HepG2 (cell line): ENCODE results near the gene SIK3. TPM values are rescaled to one million over a fixed set of nuclear protein-coding genes. Genes with fewer than 3 reads are reported as not detected.

ENCODE experiments used
- ELF4 ChIP-seq: sonication (generic); formaldehyde crosslinking; IDR thresholded peaks from 2 replicates; pipeline ENCODE4 v1.5.0; 2020; ENCODE audit warnings: missing genetic modification reagents, mild to moderate bottlenecking, moderate library complexity, borderline replicate concordance
- IRX3 ChIP-seq: sonication (generic); formaldehyde crosslinking; IDR thresholded peaks from 2 replicates; pipeline ENCODE4 v1.8.1; 2023; ENCODE audit warnings: mild to moderate bottlenecking, low read depth, missing genetic modification reagents, borderline replicate concordance
- ISL2 ChIP-seq: sonication (generic); formaldehyde crosslinking; IDR thresholded peaks from 2 replicates; pipeline ENCODE4 v1.5.0; 2020; ENCODE audit warnings: missing genetic modification reagents
- KLF9 ChIP-seq: IDR thresholded peaks from 2 replicates; pipeline ENCODE4 v1.6.1; 2016; ENCODE audit warnings: low read depth
- PAX8 ChIP-seq: sonication (generic); formaldehyde crosslinking; IDR thresholded peaks from 2 replicates; pipeline ENCODE4 v1.8.0; 2022; ENCODE audit warnings: mild to moderate bottlenecking, missing genetic modification reagents, borderline replicate concordance
- SRSF1 ChIP-seq: fragments of 200-400 bp; formaldehyde crosslinking; optimal IDR thresholded peaks from 2 replicates; pipeline ENCODE3; 2017; ENCODE audit warnings: mild to moderate bottlenecking, low read depth, low read length, moderate library complexity
- TMF1 ChIP-seq: sonication (generic); formaldehyde crosslinking; IDR thresholded peaks from 2 replicates; pipeline ENCODE4 v1.8.1; 2022; ENCODE audit warnings: low read depth, missing genetic modification reagents
- ZBTB20 ChIP-seq: sonication (generic); formaldehyde crosslinking; IDR thresholded peaks from 2 replicates; pipeline ENCODE4 v1.8.1; 2023; ENCODE audit warnings: missing genetic modification reagents, low read depth, mild to moderate bottlenecking, borderline replicate concordance
- ZFY ChIP-seq: sonication (generic); formaldehyde crosslinking; IDR thresholded peaks from 2 replicates; pipeline ENCODE4 v1.4.0; 2020; ENCODE audit warnings: missing genetic modification reagents
- ZNF232 ChIP-seq: sonication (generic); formaldehyde crosslinking; IDR thresholded peaks from 2 replicates; pipeline ENCODE4 v1.4.0; 2020; ENCODE audit warnings: missing genetic modification reagents, borderline replicate concordance
- ZNF768 ChIP-seq: sonication (generic); formaldehyde crosslinking; IDR thresholded peaks from 2 replicates; pipeline ENCODE4 v1.4.0; 2020; ENCODE audit warnings: missing genetic modification reagents
- ZSCAN31 ChIP-seq: sonication (generic); formaldehyde crosslinking; IDR thresholded peaks from 2 replicates; pipeline ENCODE4 v1.5.0; 2020; ENCODE audit warnings: low read depth, mild to moderate bottlenecking, missing genetic modification reagents
- polyA plus RNA-seq, 8 experiments: library from polyadenylated mRNA; depleted of rRNA in 3 of 8; stranded (reverse) in 7 of 8; unstranded in 1 of 8; fragments of >200 nt; fragmentation: Illumina TruSeq in 4 of 8; extraction: Trizol in 4 of 8; gene quantifications; 2 replicates each; pipeline versions ENCODE4 v1.2.1 to v1.2.3, GENCODE V29; 2011 to 2016; ENCODE audit warnings: low read depth in 4 of 8, missing spikeins in 1 of 8, mixed read lengths in 1 of 8; ENCODE audit not compliant: insufficient read depth in 1 of 8
- total RNA-seq, 5 experiments: library from RNA; depleted of rRNA; stranded (reverse); fragments of >200 nt; fragmentation: Illumina TruSeq; extraction: Trizol; gene quantifications; 2 replicates each; pipeline ENCODE4 v1.2.3, GENCODE V29; 2016; ENCODE audit warnings: low read depth in 1 of 5
- TF ChIP-seq, protein P1 (sequence below): sonication (generic); formaldehyde crosslinking; IDR thresholded peaks from 2 replicates; pipeline ENCODE4 v1.4.0; 2020; ENCODE audit warnings: missing genetic modification reagents, mild to moderate bottlenecking, borderline replicate concordance
- TF ChIP-seq, protein P2 (sequence below): sonication (generic); formaldehyde crosslinking; IDR thresholded peaks from 2 replicates; pipeline ENCODE4 v1.4.0; 2020; ENCODE audit warnings: missing genetic modification reagents
- TF ChIP-seq, protein P3 (sequence below): sonication (generic); formaldehyde crosslinking; IDR thresholded peaks from 2 replicates; pipeline ENCODE4 v1.5.1; 2020; ENCODE audit warnings: missing genetic modification reagents, mild to moderate bottlenecking, borderline replicate concordance

SIK3 gene
- total and polyA plus RNA-seq, 2 of the 13 experiments (the other 11 are each of a cell fraction or from before 2014, with no cell fraction given): 5.7 to 9.8 TPM

- TF ChIP-seq ZNF232 (CRISPR knock-in tag): no peak
- TF ChIP-seq ZFY (CRISPR knock-in tag): peak; percentile 11; the same call in 1 of the 2 replicates
- TF ChIP-seq, protein P1, sequence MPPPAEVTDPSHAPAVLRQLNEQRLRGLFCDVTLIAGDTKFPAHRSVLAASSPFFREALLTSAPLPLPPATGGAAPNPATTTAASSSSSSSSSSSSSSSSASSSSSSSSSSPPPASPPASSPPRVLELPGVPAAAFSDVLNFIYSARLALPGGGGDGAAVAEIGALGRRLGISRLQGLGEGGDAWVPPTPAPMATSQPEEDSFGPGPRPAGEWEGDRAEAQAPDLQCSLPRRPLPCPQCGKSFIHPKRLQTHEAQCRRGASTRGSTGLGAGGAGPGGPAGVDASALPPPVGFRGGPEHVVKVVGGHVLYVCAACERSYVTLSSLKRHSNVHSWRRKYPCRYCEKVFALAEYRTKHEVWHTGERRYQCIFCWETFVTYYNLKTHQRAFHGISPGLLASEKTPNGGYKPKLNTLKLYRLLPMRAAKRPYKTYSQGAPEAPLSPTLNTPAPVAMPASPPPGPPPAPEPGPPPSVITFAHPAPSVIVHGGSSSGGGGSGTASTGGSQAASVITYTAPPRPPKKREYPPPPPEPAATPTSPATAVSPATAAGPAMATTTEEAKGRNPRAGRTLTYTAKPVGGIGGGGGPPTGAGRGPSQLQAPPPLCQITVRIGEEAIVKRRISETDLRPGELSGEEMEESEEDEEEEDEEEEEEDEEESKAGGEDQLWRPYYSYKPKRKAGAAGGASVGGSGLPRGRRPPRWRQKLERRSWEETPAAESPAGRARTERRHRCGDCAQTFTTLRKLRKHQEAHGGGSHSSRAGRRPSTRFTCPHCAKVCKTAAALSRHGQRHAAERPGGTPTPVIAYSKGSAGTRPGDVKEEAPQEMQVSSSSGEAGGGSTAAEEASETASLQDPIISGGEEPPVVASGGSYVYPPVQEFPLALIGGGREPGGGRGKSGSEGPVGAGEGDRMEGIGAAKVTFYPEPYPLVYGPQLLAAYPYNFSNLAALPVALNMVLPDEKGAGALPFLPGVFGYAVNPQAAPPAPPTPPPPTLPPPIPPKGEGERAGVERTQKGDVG (CRISPR knock-in tag): 0 out of 2 replicates have a peak, but pooled peaks have one; percentile 30
- TF ChIP-seq ZBTB20 (CRISPR knock-in tag): peak; percentile 37; the same call in 1 of the 2 replicates
- TF ChIP-seq ELF4: 0 out of 2 replicates have a peak, but pooled peaks have one; percentile 49
- peak; percentile 79 for TF ChIP-seq ZNF768
- no peak for TF ChIP-seq KLF9 (CRISPR knock-in tag)
- TF ChIP-seq ZSCAN31: peak; percentile 22; the same call in 1 of the 2 replicates
- no peak for TF ChIP-seq ISL2 (CRISPR knock-in tag)
- TF ChIP-seq TMF1 (CRISPR knock-in tag): peak; percentile 4; the same call in 1 of the 2 replicates
- TF ChIP-seq, protein P2, sequence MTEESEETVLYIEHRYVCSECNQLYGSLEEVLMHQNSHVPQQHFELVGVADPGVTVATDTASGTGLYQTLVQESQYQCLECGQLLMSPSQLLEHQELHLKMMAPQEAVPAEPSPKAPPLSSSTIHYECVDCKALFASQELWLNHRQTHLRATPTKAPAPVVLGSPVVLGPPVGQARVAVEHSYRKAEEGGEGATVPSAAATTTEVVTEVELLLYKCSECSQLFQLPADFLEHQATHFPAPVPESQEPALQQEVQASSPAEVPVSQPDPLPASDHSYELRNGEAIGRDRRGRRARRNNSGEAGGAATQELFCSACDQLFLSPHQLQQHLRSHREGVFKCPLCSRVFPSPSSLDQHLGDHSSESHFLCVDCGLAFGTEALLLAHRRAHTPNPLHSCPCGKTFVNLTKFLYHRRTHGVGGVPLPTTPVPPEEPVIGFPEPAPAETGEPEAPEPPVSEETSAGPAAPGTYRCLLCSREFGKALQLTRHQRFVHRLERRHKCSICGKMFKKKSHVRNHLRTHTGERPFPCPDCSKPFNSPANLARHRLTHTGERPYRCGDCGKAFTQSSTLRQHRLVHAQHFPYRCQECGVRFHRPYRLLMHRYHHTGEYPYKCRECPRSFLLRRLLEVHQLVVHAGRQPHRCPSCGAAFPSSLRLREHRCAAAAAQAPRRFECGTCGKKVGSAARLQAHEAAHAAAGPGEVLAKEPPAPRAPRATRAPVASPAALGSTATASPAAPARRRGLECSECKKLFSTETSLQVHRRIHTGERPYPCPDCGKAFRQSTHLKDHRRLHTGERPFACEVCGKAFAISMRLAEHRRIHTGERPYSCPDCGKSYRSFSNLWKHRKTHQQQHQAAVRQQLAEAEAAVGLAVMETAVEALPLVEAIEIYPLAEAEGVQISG (CRISPR knock-in tag): peak; percentile 18; the same call in 1 of the 2 replicates
- TF ChIP-seq IRX3: peak; percentile 51; the same call in 1 of the 2 replicates
- 0 out of 2 replicates have a peak, but pooled peaks have one; percentile 53 for TF ChIP-seq PAX8 (CRISPR knock-in tag)
- TF ChIP-seq SRSF1: peak; percentile 36
- TF ChIP-seq, protein P3, sequence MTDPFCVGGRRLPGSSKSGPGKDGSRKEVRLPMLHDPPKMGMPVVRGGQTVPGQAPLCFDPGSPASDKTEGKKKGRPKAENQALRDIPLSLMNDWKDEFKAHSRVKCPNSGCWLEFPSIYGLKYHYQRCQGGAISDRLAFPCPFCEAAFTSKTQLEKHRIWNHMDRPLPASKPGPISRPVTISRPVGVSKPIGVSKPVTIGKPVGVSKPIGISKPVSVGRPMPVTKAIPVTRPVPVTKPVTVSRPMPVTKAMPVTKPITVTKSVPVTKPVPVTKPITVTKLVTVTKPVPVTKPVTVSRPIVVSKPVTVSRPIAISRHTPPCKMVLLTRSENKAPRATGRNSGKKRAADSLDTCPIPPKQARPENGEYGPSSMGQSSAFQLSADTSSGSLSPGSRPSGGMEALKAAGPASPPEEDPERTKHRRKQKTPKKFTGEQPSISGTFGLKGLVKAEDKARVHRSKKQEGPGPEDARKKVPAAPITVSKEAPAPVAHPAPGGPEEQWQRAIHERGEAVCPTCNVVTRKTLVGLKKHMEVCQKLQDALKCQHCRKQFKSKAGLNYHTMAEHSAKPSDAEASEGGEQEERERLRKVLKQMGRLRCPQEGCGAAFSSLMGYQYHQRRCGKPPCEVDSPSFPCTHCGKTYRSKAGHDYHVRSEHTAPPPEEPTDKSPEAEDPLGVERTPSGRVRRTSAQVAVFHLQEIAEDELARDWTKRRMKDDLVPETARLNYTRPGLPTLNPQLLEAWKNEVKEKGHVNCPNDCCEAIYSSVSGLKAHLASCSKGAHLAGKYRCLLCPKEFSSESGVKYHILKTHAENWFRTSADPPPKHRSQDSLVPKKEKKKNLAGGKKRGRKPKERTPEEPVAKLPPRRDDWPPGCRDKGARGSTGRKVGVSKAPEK (CRISPR knock-in tag): 0 out of 2 replicates have a peak, but pooled peaks have one; percentile 45
Observed at GRCh38 chr11:116830184-116830912, 267.9 kb downstream of the SIK3 start (continued).
